Upper lobe of left lung (tissue), 4 donors: Measurements from ENCODE around the gene ZNF319.

Source experiments
- CTCF ChIP-seq, 6 experiments: fragments of 450-650 bp in 4 of 6; fragments of 200-600 bp in 2 of 6; sonication (generic) in 2 of 6; IDR thresholded peaks; one replicate each; pipeline ENCODE4 v1.5.1; 2016 to 2019; ENCODE audit warnings: antibody characterized with exemption in 6 of 6
- POLR2A ChIP-seq, 4 donors: fragments of 450-650 bp; IDR thresholded peaks; one replicate each; pipeline ENCODE4 v1.5.1; 2016 to 2017; ENCODE audit warnings: antibody characterized with exemption in 4 of 4, mild to moderate bottlenecking in 2 of 4

GRCh38 chr16:58026705-58027160 is 26.3 kb upstream of the ZNF319 start:
- TF ChIP-seq CTCF (IDR thresholded peaks at IDR 0.05) = no peak
- no peak for TF ChIP-seq POLR2A (IDR thresholded peaks at IDR 0.05)
